Mammary epithelial cell (primary cell): ENCODE measurements around the gene TSPAN1.

Source experiments
- EZH2 ChIP-seq: IDR thresholded peaks from 2 replicates; pipeline ENCODE4 v1.6.1; 2012; ENCODE audit warnings: low read length, inconsistent platforms, borderline replicate concordance
- TF ChIP-seq, protein P1 (sequence below), 2 donors: IDR thresholded peaks in 1 of 2; conservative IDR thresholded peaks in 1 of 2; 2 replicates each; pipeline ENCODE4 v1.5.1; 2011 to 2012; ENCODE audit warnings: inconsistent platforms in 2 of 2, low read length in 2 of 2, mild to moderate bottlenecking in 2 of 2, control low read depth in 1 of 2, low read depth in 1 of 2; ENCODE audit not compliant: insufficient read depth in 1 of 2; ENCODE audit errors: extremely low read depth in 1 of 2

DNA sequence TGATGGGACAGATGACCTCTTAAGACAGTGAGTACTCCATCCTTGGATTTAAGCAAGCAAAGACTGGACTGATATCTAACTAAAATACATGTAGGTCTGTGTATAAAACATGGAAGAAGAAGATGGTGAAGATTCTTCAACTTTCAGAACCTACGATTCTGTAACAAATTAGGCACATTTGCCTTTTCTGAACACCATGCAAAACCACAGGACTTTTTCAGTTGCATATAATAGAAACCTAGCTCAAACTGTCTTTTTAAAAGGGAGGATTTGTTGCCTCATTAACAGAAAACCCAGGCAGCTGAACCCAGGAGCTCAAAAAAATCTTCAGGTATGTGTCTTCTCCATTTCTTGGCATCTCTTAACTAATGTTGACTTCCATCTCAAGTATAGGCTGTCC lies 14.7 kb upstream of the TSPAN1 start:
- TF ChIP-seq, protein P1, sequence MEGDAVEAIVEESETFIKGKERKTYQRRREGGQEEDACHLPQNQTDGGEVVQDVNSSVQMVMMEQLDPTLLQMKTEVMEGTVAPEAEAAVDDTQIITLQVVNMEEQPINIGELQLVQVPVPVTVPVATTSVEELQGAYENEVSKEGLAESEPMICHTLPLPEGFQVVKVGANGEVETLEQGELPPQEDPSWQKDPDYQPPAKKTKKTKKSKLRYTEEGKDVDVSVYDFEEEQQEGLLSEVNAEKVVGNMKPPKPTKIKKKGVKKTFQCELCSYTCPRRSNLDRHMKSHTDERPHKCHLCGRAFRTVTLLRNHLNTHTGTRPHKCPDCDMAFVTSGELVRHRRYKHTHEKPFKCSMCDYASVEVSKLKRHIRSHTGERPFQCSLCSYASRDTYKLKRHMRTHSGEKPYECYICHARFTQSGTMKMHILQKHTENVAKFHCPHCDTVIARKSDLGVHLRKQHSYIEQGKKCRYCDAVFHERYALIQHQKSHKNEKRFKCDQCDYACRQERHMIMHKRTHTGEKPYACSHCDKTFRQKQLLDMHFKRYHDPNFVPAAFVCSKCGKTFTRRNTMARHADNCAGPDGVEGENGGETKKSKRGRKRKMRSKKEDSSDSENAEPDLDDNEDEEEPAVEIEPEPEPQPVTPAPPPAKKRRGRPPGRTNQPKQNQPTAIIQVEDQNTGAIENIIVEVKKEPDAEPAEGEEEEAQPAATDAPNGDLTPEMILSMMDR (conservative IDR thresholded peaks at IDR 0.05 in 1 of 2, IDR thresholded peaks at IDR 0.05 in 1 of 2; ENCODE audit: extremely low read depth in 1 of 2, insufficient read depth in 1 of 2, low read depth in 1 of 2, low read length in 2 of 2) = no peak
- TF ChIP-seq EZH2 = no peak
